Caco-2 (cell line): ENCODE measurements around the gene TRIM24. TPM values are rescaled to one million over a fixed set of nuclear protein-coding genes. Genes with fewer than 3 reads are reported as not detected.

Source experiments
- BruUV-seq: library from RNA; stranded (reverse); fragments of 400-500 nt; replicated peaks from 2 replicates; lab custom pipeline; 2021; lab: Mats Ljungman, UMichigan
- CTCF ChIA-PET: fragments of 300-600 bp; sonication (Branson Sonifier 250); formaldehyde crosslinking; loops from one replicate; lab custom pipeline; 2022; ENCODE audit warnings: antibody characterized with exemption; lab: Charles Lee
- POLR2A ChIA-PET: fragments of 300-600 bp; sonication (Branson Sonifier 250); formaldehyde crosslinking; loops from one replicate; lab custom pipeline; 2022; ENCODE audit warnings: antibody characterized with exemption; lab: Charles Lee
- DNase-seq, 2 experiments: peaks; one replicate each; pipeline versions ENCODE4 v3.0.0 to v3.0.0-alpha.2; 2020 to 2022
- H3K27me3 ChIP-seq: replicated peaks from 2 replicates; pipeline ENCODE4 v1.6.0; 2011; ENCODE audit warnings: low read length; ENCODE audit not compliant: control insufficient read depth, insufficient read depth
- H3K36me3 ChIP-seq: 2 replicates; pipeline ENCODE4 v1.5.1; 2011; ENCODE audit warnings: low read length; ENCODE audit not compliant: control insufficient read depth, insufficient read depth
- H3K4me1 ChIP-seq: fragments of 250-450 bp; sonication (Bioruptor Pico); 2 replicates; pipeline ENCODE4 v1.5.1; 2020; ENCODE audit warnings: mild to moderate bottlenecking
- H3K4me3 ChIP-seq: 2 replicates; pipeline ENCODE4 v1.5.1; 2011; ENCODE audit warnings: low read depth, mild to moderate bottlenecking, control low read depth, low read length
- H3K9me3 ChIP-seq: fragments of 250-450 bp; sonication (Bioruptor Pico); 2 replicates; pipeline ENCODE4 v1.5.1; 2020; ENCODE audit warnings: mild to moderate bottlenecking, moderate library complexity
- H3K27ac Mint-ChIP-seq: one replicate; pipeline ENCODE4 v1.8.0; 2022; ENCODE audit warnings: mixed read lengths; ENCODE audit not compliant: unreplicated experiment
- H3K27me3 Mint-ChIP-seq: one replicate; pipeline ENCODE4 v1.8.0; 2022; ENCODE audit warnings: mixed read lengths; ENCODE audit not compliant: insufficient read depth, unreplicated experiment
- H3K36me3 Mint-ChIP-seq: one replicate; pipeline ENCODE4 v1.8.0; 2022; ENCODE audit warnings: mild to moderate bottlenecking, mixed read lengths; ENCODE audit not compliant: insufficient read depth, unreplicated experiment
- H3K4me1 Mint-ChIP-seq: one replicate; pipeline ENCODE4 v1.8.0; 2022; ENCODE audit warnings: low read depth, mixed read lengths; ENCODE audit not compliant: unreplicated experiment
- H3K4me3 Mint-ChIP-seq: one replicate; pipeline ENCODE4 v1.8.0; 2022; ENCODE audit warnings: mild to moderate bottlenecking, moderate library complexity, mixed read lengths; ENCODE audit not compliant: unreplicated experiment
- H3K9me3 Mint-ChIP-seq: one replicate; pipeline ENCODE4 v1.8.0; 2022; ENCODE audit warnings: mixed read lengths; ENCODE audit not compliant: unreplicated experiment
- intact Hi-C: fragments of 100-400 bp; cut with micrococcal nuclease; formaldehyde crosslinking; loops from one replicate; pipeline ENCODE4 v1.10.0; 2022; ENCODE audit not compliant: unreplicated experiment
- total RNA-seq: library from RNA; stranded (reverse); gene quantifications from 2 replicates; pipeline ENCODE4 v1.2.3, GENCODE V29; 2022
- TF ChIP-seq, protein P1 (sequence below), 2 experiments: fragments of 200-600 bp in 1 of 2; IDR thresholded peaks; 1 replicate in 1 of 2; 2 replicates in 1 of 2; pipeline versions ENCODE4 v1.5.1 to v1.8.0; 2011 to 2022; ENCODE audit warnings: antibody characterized with exemption in 1 of 2, control low read depth in 1 of 2, inconsistent platforms in 1 of 2, low read depth in 1 of 2, low read length in 1 of 2, mild to moderate bottlenecking in 1 of 2, moderate library complexity in 1 of 2; ENCODE audit not compliant: insufficient read depth in 1 of 2, severe bottlenecking in 1 of 2, unreplicated experiment in 1 of 2

TRIM24 gene
- total RNA-seq, 1 experiment from 2014 or later, result 58.2 TPM

DNA sequence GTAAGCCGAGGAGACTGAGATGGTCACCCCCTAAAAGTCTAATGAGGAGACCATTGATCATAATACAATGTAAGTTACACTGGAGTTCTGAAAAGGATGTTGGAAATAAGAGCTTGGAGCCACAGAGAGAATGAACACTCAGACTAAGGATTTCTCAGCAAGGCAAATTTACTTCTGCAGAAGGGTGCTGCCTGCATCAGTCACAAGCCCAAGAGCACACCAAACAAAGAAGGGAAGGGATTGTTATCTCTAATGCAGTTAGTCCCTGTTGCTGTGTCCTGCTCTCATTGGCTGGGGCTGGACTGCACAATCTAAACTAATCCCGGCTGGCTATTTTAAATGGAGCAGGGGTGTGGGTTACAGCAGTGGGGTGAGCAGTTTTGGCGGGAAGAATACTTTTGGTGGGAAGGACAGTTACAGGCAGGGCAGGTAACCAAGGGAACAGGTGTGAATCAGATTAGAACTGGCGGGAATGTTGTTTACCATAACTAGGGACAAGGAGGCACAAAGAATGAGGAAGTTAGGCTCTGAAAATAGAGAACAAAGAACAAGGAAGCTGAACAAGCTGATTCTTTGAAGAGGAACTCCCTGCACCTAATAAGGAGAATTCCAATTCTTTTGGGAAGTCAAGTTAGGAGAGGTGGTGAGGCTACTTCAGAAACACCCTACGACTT is 30.3 kb upstream of the TRIM24 start:
- Mint-ChIP-seq H3K27ac (no peak overlapping the region), H3K9me3 (peaks cover 59% of the 10 kb centered on the region), H3K27me3 (no peaks in the 10 kb centered on the region), H3K4me1 (no peaks in the 10 kb centered on the region), H3K36me3 (peaks cover 6% of the 10 kb centered on the region), H3K4me3 (no peak overlapping the region)
- no peaks in the 10 kb centered on the region for H3K36me3 ChIP-seq
- DNase-seq, result no peak
- TF ChIP-seq, protein P1, sequence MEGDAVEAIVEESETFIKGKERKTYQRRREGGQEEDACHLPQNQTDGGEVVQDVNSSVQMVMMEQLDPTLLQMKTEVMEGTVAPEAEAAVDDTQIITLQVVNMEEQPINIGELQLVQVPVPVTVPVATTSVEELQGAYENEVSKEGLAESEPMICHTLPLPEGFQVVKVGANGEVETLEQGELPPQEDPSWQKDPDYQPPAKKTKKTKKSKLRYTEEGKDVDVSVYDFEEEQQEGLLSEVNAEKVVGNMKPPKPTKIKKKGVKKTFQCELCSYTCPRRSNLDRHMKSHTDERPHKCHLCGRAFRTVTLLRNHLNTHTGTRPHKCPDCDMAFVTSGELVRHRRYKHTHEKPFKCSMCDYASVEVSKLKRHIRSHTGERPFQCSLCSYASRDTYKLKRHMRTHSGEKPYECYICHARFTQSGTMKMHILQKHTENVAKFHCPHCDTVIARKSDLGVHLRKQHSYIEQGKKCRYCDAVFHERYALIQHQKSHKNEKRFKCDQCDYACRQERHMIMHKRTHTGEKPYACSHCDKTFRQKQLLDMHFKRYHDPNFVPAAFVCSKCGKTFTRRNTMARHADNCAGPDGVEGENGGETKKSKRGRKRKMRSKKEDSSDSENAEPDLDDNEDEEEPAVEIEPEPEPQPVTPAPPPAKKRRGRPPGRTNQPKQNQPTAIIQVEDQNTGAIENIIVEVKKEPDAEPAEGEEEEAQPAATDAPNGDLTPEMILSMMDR (IDR thresholded peaks at IDR 0.05; ENCODE audit: insufficient read depth in 1 of 2, low read depth in 1 of 2, low read length in 1 of 2, severe bottlenecking in 1 of 2, unreplicated experiment in 1 of 2), result no peak
- no peaks in the 10 kb centered on the region for H3K27me3 ChIP-seq
- no peak overlapping the region for H3K4me3 ChIP-seq
- H3K9me3 ChIP-seq, result peaks cover 50% of the 10 kb centered on the region
- intact Hi-C loops, result no loop called here
- ChIA-PET POLR2A (no interaction called here), CTCF (no interaction called here)
- no TSS peak for BruUV-seq
- no peaks in the 10 kb centered on the region for H3K4me1 ChIP-seq

DNA sequence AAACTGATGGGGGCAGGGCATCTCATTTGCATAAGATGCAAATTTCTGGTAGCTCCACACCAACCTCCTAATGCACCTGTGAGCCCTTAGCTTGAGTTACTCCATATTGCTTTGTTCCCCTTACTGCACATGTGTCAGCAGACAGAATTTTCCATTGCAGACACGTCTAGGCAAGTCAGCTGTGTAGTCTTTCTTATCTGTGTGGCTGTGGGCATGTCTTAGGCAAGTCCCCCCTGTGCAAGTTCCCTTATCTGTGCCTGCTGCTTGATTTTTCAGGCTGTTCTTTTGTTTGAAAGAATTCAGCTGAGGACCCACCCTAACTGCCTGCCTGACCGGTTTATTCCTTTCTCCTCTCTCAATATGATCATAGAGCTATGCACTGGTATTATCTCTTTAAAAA is 28.5 kb upstream of the TRIM24 start:
- CTCF ChIA-PET, result no interaction called here
- POLR2A ChIA-PET, result no interaction called here
- intact Hi-C loops, result no loop called here
- Mint-ChIP-seq H3K4me1 (no peaks in the 10 kb centered on the region), H3K27ac (no peak overlapping the region), H3K27me3 (no peaks in the 10 kb centered on the region), H3K36me3 (peaks cover 6% of the 10 kb centered on the region), H3K4me3 (no peak overlapping the region), H3K9me3 (peaks cover 68% of the 10 kb centered on the region)
- Histone ChIP-seq H3K4me3 (no peak overlapping the region), H3K36me3 (no peaks in the 10 kb centered on the region), H3K27me3 (no peaks in the 10 kb centered on the region), H3K9me3 (peaks cover 53% of the 10 kb centered on the region), H3K4me1 (no peaks in the 10 kb centered on the region)
- DNase-seq, result no peak
- BruUV-seq, result no TSS peak
- TF ChIP-seq, protein P1 (IDR thresholded peaks at IDR 0.05; ENCODE audit: insufficient read depth in 1 of 2, low read depth in 1 of 2, low read length in 1 of 2, severe bottlenecking in 1 of 2, unreplicated experiment in 1 of 2), result no peak

DNA sequence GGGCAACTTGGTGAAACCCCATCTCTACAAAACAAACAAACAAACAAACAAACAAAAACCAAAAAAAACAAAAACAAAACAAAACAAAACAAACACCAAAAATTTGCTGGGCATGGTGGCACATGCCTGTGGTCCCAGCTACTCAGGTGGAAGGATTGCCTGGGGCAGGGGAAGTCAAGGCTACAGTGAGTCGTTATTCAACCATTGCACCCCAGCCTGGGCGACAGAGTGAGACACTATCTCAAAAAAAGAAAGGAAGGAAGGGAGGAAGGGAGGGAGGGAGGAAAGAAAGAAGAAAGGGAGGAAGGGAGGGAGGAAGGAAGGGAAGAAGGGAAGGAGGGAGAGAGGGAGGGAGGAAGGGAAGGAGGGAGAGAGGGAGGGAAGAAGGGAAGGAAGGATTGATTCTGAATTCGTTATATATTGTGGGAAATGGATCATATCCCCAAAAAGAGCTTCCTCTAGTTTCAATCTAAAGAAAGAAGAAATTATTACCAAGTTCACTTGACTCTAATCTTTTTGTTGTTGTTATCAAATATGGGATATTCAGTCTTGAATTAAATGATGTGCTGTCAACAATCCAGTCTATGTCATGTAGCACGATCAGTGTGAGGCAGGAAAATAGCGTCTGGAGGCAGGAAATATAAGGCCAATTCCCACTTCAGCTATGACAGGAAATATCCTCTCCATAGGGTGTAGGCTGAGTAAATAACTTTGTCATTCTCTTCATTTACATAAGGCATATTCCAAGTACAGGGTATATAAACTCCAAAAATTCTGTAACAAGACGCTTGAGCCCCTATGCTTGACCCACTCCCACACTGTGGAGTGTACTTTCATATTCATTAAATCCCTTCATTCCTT is 26.2 kb upstream of the TRIM24 start:
- intact Hi-C loops, result no loop called here
- Histone ChIP-seq H3K4me1 (0 out of 2 replicates have a peak, but pooled peaks cover 4% of the 10 kb centered on the region), H3K36me3 (no peaks in the 10 kb centered on the region), H3K27me3 (no peaks in the 10 kb centered on the region), H3K4me3 (no peak overlapping the region), H3K9me3 (peaks cover 39% of the 10 kb centered on the region)
- TF ChIP-seq, protein P1 (IDR thresholded peaks at IDR 0.05; ENCODE audit: insufficient read depth in 1 of 2, low read depth in 1 of 2, low read length in 1 of 2, severe bottlenecking in 1 of 2, unreplicated experiment in 1 of 2), result no peak
- no peaks in the 10 kb centered on the region for H3K4me1 Mint-ChIP-seq
- no peaks in the 10 kb centered on the region for H3K27me3 Mint-ChIP-seq
- no peak for DNase-seq
- CTCF ChIA-PET, result no interaction called here
- POLR2A ChIA-PET, result no interaction called here
- no peak overlapping the region for H3K27ac Mint-ChIP-seq
- peaks cover 67% of the 10 kb centered on the region for H3K9me3 Mint-ChIP-seq
- H3K36me3 Mint-ChIP-seq, result peaks cover 6% of the 10 kb centered on the region
- no peak overlapping the region for H3K4me3 Mint-ChIP-seq
- BruUV-seq, result no TSS peak
